Cardiac muscle cell (in vitro differentiated cells and primary cell): ENCODE data around the gene ERC2. TPM values are rescaled to one million over a fixed set of nuclear protein-coding genes. Genes with fewer than 3 reads are reported as not detected.
A peak's percentile ranks its signal among the peaks of the same experiment; 100 is the strongest.

ENCODE experiments used
- DNase-seq, 2 donors: peaks; one replicate each; pipeline versions ENCODE4 v3.0.0 to v3.0.0-alpha.2; 2010 to 2017; ENCODE audit warnings: low read depth in 1 of 2, low spot score in 1 of 2
- H3K27ac ChIP-seq: fragments of 200-600 bp; sonication (generic); 2 replicates; pipeline ENCODE4 v1.5.1; 2016
- H3K27me3 ChIP-seq: fragments of 200-600 bp; sonication (generic); 2 replicates; pipeline ENCODE4 v1.6.0; 2016; ENCODE audit warnings: control low read depth
- H3K36me3 ChIP-seq: fragments of 200-600 bp; sonication (generic); 2 replicates; pipeline ENCODE4 v1.5.1; 2016; ENCODE audit warnings: control low read depth
- H3K4me1 ChIP-seq: fragments of 200-600 bp; sonication (generic); 2 replicates; pipeline ENCODE4 v1.8.1; 2017; ENCODE audit warnings: low read depth, mild to moderate bottlenecking, mixed run types
- H3K4me3 ChIP-seq: fragments of 200-600 bp; sonication (generic); 2 replicates; pipeline ENCODE4 v1.5.1; 2016; ENCODE audit warnings: mild to moderate bottlenecking
- H3K9me3 ChIP-seq: fragments of 200-600 bp; sonication (generic); 2 replicates; pipeline ENCODE4 v1.5.1; 2017; ENCODE audit warnings: low read depth, mild to moderate bottlenecking, control low read depth
- CTCF ChIP-seq: IDR thresholded peaks from 2 replicates; pipeline ENCODE4 v1.5.1; 2012; ENCODE audit warnings: low read depth, mild to moderate bottlenecking, low read length
- polyA plus RNA-seq: library from polyadenylated mRNA; unstranded; fragments of >200 nt; fragmentation: Nextera tagmentation; extraction: Ambion mirVana; gene quantifications from 2 replicates; pipeline ENCODE4 v1.2.1, GENCODE V29; 2016
- total RNA-seq: library from RNA; depleted of rRNA; stranded (reverse); fragments of >200 nt; gene quantifications from 2 replicates; pipeline ENCODE4 v1.2.3, GENCODE V29; 2016

Gene ERC2
- total and polyA plus RNA-seq, 2 experiments from 2014 or later = 18.1 to 29.0 TPM

- no peak for TF ChIP-seq CTCF
- Histone ChIP-seq H3K4me1 (peaks cover 24% of the 10 kb centered on the region), H3K4me3 (no peak overlapping the region), H3K36me3 (no peaks in the 10 kb centered on the region), H3K27ac (no peak overlapping the region), H3K27me3 (no peaks in the 10 kb centered on the region), H3K9me3 (no peaks in the 10 kb centered on the region)
- DNase-seq = no peak
Measured at GRCh38 chr3:55567121-55567520, 901.1 kb downstream of the ERC2 start.

GRCh38 chr3:55565521-55565920, 902.7 kb downstream of the ERC2 start:
- TF ChIP-seq CTCF = no peak
- no peaks in the 10 kb centered on the region for H3K36me3 ChIP-seq
- no peak overlapping the region for H3K4me3 ChIP-seq
- H3K9me3 ChIP-seq = no peaks in the 10 kb centered on the region
- no peak overlapping the region for H3K27ac ChIP-seq
- peaks cover 16% of the 10 kb centered on the region for H3K4me1 ChIP-seq
- DNase-seq = no peak
- no peaks in the 10 kb centered on the region for H3K27me3 ChIP-seq

GRCh38 chr3:55564726-55565125, 903.5 kb downstream of the ERC2 start:
- Histone ChIP-seq H3K27ac (no peak overlapping the region), H3K4me1 (peaks cover 10% of the 10 kb centered on the region), H3K36me3 (no peaks in the 10 kb centered on the region), H3K27me3 (no peaks in the 10 kb centered on the region), H3K4me3 (no peak overlapping the region), H3K9me3 (no peaks in the 10 kb centered on the region)
- DNase-seq = peak in 1 of 2 donors; percentile 12
- TF ChIP-seq CTCF = no peak

- H3K36me3 ChIP-seq = no peaks in the 10 kb centered on the region
- H3K9me3 ChIP-seq = no peaks in the 10 kb centered on the region
- H3K27me3 ChIP-seq = no peaks in the 10 kb centered on the region
- TF ChIP-seq CTCF = no peak
- peak in 1 of 2 donors; percentile 26 for DNase-seq
- H3K27ac ChIP-seq = no peak overlapping the region
- peaks cover 10% of the 10 kb centered on the region for H3K4me1 ChIP-seq
- no peak overlapping the region for H3K4me3 ChIP-seq
Measured at GRCh38 chr3:55562700-55563099, 905.6 kb downstream of the ERC2 start.

GRCh38 chr3:55559500-55560423, 908.5 kb downstream of the ERC2 start:
- Histone ChIP-seq H3K4me1 (peaks cover 22% of the 10 kb centered on the region), H3K27me3 (no peaks in the 10 kb centered on the region), H3K27ac (no peak overlapping the region), H3K9me3 (no peaks in the 10 kb centered on the region), H3K4me3 (no peak overlapping the region), H3K36me3 (no peaks in the 10 kb centered on the region)
- no peak for TF ChIP-seq CTCF
- DNase-seq = no peak
